Measurements from ENCODE around the gene USP34. TPM values are rescaled to one million over a fixed set of nuclear protein-coding genes. Genes with fewer than 3 reads are reported as not detected.
A peak's percentile ranks its signal among the peaks of the same experiment; 100 is the strongest.

USP34 gene
- total and polyA plus RNA-seq, 3 donors from 2014 or later, result 92.3 to 235 (median 230) TPM

GRCh38 chr2:61176755-61177726 is 293.8 kb downstream of the USP34 start:
- Histone ChIP-seq H3K36me3 (ENCODE audit: low read depth, missing control alignments) (no peaks in the 10 kb centered on the region), H3K9me3 (no peaks in the 10 kb centered on the region), H3K4me1 (peaks cover 52% of the 10 kb centered on the region), H3K27ac (peak overlapping the region; percentile 100), H3K27me3 (no peaks in the 10 kb centered on the region), H3K4me3 (peak overlapping the region; percentile 90 to 97)
- intact Hi-C loops (cut with DNase I; ENCODE audit: low total_unique reads), result no loop called here
- WGBS, 2 donors, result 1% methylated on average over 25 to 67 of the region's 111 CpGs
- TF ChIP-seq POLR2A (IDR thresholded peaks at IDR 0.05), result peak; percentile 67
- TF ChIP-seq, protein P1, sequence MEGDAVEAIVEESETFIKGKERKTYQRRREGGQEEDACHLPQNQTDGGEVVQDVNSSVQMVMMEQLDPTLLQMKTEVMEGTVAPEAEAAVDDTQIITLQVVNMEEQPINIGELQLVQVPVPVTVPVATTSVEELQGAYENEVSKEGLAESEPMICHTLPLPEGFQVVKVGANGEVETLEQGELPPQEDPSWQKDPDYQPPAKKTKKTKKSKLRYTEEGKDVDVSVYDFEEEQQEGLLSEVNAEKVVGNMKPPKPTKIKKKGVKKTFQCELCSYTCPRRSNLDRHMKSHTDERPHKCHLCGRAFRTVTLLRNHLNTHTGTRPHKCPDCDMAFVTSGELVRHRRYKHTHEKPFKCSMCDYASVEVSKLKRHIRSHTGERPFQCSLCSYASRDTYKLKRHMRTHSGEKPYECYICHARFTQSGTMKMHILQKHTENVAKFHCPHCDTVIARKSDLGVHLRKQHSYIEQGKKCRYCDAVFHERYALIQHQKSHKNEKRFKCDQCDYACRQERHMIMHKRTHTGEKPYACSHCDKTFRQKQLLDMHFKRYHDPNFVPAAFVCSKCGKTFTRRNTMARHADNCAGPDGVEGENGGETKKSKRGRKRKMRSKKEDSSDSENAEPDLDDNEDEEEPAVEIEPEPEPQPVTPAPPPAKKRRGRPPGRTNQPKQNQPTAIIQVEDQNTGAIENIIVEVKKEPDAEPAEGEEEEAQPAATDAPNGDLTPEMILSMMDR (IDR thresholded peaks at IDR 0.05), result peak in 2 of 3 experiments; percentile 3 to 5
- peak; percentile 92 for DNase-seq

- 40 to 70% methylated on average over 8 of the region's 8 CpGs for WGBS, 2 donors
- TF ChIP-seq, protein P1 (IDR thresholded peaks at IDR 0.05), result no peak
- no peak for TF ChIP-seq POLR2A (IDR thresholded peaks at IDR 0.05)
- Histone ChIP-seq H3K4me3 (no peak overlapping the region), H3K27ac (no peak overlapping the region), H3K9me3 (no peaks in the 10 kb centered on the region), H3K36me3 (ENCODE audit: low read depth, missing control alignments) (no peaks in the 10 kb centered on the region), H3K27me3 (no peaks in the 10 kb centered on the region), H3K4me1 (peaks cover 36% of the 10 kb centered on the region)
- intact Hi-C loops (cut with DNase I; ENCODE audit: low total_unique reads), result no loop called here
- DNase-seq, result no peak
These were observed 295.9 kb downstream of the USP34 start for GRCh38 chr2:61175036-61175435.

GRCh38 chr2:61173116-61173515 is 297.8 kb downstream of the USP34 start:
- no peaks in the 10 kb centered on the region for H3K9me3 ChIP-seq
- TF ChIP-seq, protein P1 (IDR thresholded peaks at IDR 0.05), result no peak
- no peak for TF ChIP-seq POLR2A (IDR thresholded peaks at IDR 0.05)
- peak; percentile 74 for DNase-seq
- H3K27ac ChIP-seq, result peak overlapping the region in 1 of 2 donors; percentile 56
- peaks cover 16% of the 10 kb centered on the region for H3K4me1 ChIP-seq
- H3K27me3 ChIP-seq, result no peaks in the 10 kb centered on the region
- H3K4me3 ChIP-seq, result no peak overlapping the region
- 37 to 48% methylated on average over 4 of the region's 4 CpGs for WGBS, 2 donors
- intact Hi-C loops (cut with DNase I; ENCODE audit: low total_unique reads), result no loop called here
- H3K36me3 ChIP-seq (ENCODE audit: low read depth, missing control alignments), result no peaks in the 10 kb centered on the region

DNA sequence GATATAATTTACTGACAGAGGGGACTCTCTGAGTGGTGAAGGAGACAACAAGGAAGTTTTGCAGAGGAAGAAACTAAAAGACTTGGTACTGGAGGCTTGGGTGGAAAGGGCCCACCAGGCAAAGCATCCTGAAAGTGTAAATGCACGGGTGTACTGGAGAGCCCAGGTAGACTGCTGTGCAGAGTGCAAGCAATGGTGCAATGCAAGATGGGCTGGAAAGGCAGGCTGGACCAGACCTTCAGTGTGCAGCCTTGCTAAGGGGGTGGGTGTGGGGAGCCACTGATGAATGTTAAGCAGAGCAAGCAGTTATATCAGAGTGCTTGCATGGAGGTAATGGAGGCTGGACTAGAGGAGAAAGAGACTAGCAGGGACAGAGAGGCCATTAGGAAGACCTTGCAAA is 298.2 kb downstream of the USP34 start:
- Histone ChIP-seq H3K27ac (no peak overlapping the region), H3K27me3 (no peaks in the 10 kb centered on the region), H3K9me3 (no peaks in the 10 kb centered on the region), H3K36me3 (ENCODE audit: low read depth, missing control alignments) (no peaks in the 10 kb centered on the region), H3K4me1 (peaks cover 15% of the 10 kb centered on the region), H3K4me3 (no peak overlapping the region)
- 67 to 71% methylated on average over 1 of the region's 1 CpG for WGBS, 2 donors
- TF ChIP-seq, protein P1 (IDR thresholded peaks at IDR 0.05), result no peak
- TF ChIP-seq POLR2A (IDR thresholded peaks at IDR 0.05), result no peak
- DNase-seq, result no peak
- intact Hi-C loops (cut with DNase I; ENCODE audit: low total_unique reads), result no loop called here
